HK-2 (cell line): Measurements from ENCODE around the gene ISLR2.
"Not testable (repeated sequence)": the region's sequence is repeated elsewhere in the genome, so short reads cannot be mapped to it uniquely, and the experiment has no call there.

Source experiments
- DNase-seq: peaks from one replicate; pipeline ENCODE4 v3.0.0-alpha.2; 2018; ENCODE audit not compliant: unreplicated experiment

The ISLR2 gene

GRCh38 chr15:74156678-74157411 is 26.5 kb downstream of the ISLR2 start:
- DNase-seq, result no peak

DNA sequence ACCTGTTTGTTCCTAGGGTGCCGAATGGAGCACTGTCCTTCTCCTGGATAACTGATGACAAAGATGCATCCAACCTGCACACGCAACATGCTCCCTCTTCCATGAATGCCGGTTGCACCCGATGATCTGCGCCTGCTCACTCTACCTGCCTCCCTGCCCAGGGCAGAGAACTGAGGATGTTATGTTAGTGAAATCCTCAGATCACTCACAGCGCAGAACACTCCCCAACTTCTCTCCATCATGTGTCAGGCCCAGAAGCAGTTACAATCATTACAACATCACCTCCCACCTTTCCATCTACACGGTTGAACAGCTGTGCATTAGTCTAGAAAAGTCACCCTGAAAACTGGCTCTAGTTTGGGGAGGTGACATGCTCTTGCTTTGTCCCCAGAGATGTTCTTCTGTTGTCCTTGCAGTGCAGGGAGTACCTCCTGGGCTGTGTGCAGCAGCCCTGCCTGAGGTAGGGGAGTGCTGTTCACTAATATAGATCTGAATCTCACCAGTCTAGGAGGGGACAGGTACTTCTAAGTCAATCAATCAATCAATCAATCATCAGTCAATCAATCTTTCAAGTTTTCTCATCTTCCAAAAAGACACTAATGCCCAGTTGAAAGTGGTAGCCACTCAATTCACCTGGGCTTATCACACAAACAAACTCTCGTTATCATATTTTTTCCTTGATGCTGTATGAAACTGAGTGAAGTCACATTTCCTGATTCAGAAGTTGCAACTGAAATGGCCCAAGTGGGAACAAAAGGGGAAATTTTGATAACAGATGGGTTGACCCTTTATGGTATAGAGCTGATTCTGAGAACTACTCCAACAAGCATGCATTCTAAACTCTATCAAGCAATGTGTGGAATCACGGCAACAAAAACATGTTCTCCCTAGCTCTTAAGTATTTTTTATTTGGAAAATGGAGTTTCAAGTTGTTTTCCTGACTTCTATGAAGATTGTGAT is 27.8 kb downstream of the ISLR2 start:
- DNase-seq, result no peak

GRCh38 chr15:74158855-74159650 is 28.7 kb downstream of the ISLR2 start:
- DNase-seq, result no peak

GRCh38 chr15:74159773-74160172 is 29.4 kb downstream of the ISLR2 start:
- DNase-seq, result no peak

- DNase-seq, result not testable (repeated sequence)
Measured at GRCh38 chr15:74160390-74160789, 30.0 kb downstream of the ISLR2 start.

DNA sequence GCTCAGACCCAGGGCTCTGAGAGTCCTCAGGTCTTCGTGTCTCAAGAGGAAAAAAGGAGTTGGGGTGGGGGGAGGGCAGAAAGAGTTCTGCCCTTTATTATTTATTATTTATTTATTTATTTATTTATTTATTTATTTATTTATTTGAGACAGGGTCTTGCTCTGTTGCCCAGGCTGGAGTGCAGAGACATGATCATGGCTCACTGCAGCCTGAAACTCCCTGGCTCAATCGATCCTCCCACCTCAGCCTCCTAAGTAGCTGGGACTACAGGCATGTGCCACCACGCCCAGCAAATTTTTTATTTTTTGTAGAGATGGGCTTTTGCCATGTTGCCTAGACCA is 31.8 kb downstream of the ISLR2 start:
- not testable (repeated sequence) for DNase-seq

- DNase-seq, result no peak
Measured at GRCh38 chr15:74165461-74165860, 35.1 kb downstream of the ISLR2 start.

GRCh38 chr15:74167891-74168331 is 37.5 kb downstream of the ISLR2 start:
- DNase-seq, result no peak

DNA sequence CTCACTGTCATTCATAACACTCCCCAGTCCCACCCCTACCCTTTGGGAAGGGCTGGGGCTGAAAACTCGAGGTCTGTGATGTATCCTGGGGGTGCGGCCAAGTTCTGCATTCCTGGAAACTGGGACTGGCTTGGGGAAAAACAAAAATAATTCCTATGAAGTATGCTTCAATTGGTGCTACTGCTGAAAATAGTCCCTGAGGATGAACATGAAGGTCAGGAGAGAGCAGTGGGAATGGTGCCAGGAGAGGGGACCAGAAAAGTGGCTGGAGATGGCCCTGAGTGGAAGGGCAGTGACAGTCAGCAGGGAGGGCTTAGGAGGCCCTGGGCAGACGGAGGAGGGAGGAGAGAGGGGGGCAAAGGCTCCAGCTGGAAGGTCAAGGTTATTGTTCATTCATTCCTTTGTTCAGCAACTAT is 38.3 kb downstream of the ISLR2 start:
- DNase-seq, result no peak

DNA sequence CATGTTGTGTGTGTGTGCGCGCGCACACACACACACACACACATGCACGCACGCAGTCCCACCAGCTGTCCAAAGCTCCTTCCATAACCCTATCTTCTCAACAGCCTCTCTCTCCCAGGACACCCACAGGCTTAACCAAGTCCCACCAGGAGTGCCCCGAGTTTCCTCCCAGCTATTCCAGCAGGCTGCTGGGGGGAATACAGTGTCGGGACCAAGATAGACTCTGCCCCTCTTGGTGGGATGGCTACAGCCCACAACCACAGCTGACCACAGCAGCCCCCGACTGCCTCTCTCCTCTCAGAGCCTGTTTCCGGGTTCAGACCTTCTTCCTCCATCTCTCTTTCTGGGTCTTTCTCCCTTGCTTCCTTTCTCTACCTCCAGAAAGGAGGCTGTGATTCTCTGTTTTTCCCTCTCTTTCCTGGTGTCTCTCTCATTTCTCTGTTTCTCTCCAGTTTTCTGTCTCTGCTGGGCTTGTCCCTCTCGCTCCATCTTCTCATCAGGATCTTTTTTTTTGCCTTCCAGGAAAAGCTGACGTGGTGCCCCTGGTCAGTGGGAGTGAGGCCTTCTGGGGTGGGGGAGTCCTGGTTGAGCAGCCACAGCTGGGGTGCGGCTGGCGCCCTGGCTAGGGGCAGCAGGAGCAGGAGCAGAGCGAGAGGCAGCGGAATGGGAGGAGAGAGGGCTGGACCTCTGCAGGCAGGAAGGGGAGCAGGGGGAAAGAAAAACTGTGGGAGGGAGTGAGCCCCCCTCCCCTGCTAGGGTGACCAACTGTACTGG is 39.9 kb downstream of the ISLR2 start:
- no peak for DNase-seq

- no peak for DNase-seq
Measured at GRCh38 chr15:74170875-74171578, 40.6 kb downstream of the ISLR2 start.

DNA sequence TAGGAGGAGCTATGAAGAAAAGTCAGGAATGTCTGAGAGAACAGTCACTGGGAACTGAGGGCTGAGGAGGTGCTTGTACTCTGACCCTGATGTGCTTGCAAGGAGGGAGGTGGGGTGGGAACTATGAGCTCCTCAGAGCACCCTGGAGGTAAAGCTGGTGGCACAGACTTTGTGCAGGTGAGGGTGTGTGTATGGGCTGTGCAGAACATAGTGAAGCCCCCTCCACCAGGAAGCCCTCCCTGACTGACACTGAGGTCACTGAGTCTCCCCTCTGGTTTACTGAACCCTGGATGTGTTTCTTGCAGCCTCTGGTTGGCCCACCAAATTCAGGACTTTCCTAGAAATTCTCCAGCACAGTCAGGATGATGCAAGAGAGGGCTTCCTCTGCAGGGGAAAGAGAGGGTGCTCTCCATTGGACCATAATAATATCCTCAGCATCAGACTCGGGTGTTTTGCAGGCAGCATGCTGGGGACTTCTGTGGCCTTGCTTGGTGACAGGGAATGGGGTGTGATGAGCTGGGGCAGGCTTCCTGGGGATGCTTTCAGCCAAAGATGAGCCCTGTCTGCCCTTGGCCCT is 41.7 kb downstream of the ISLR2 start:
- no peak for DNase-seq

DNA sequence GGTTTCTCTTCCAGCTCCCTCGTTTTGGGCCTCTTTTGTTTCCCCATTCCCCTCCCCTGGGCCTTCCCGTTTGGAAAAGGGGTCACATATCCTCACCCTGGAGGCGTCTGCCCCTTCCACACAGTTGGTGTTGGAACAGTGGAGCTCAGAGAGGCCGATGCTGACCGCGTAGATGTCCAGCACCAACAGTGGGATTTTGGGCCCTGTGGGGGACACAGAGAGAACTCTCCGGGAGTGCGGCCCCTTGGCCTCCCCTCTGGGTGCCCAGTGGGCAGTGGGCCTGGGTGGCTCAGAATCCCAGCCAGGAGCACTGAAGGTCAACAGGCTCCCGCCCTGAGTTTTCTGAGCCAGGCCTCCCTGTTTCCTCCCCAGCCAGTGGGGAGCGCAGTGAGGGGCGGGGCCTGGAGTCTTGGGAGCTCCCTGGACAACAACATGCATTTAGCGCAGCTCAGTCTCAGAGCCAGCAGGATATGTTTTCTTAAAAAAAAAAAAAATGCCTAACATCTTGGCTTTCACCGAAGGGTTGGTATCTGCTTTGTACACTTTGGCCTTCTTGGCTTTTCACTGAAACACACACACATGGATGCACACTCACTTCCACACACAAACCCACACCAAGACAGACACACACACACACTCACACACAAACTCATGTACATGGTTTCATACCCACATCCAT is 42.5 kb downstream of the ISLR2 start:
- DNase-seq, result no peak

- no peak for DNase-seq
Measured at GRCh38 chr15:74173380-74174218, 43.2 kb downstream of the ISLR2 start, which contains the start of gene ISLR. Gene ISLR (plus strand): TSS chr15:74173710. CDS start chr15:74174859, 1,149 bp downstream.

- DNase-seq, result no peak
Measured at GRCh38 chr15:74174219-74174957, 44.0 kb downstream of the ISLR2 start.

- no peak for DNase-seq
Measured at GRCh38 chr15:74174958-74175253, 44.5 kb downstream of the ISLR2 start.

DNA sequence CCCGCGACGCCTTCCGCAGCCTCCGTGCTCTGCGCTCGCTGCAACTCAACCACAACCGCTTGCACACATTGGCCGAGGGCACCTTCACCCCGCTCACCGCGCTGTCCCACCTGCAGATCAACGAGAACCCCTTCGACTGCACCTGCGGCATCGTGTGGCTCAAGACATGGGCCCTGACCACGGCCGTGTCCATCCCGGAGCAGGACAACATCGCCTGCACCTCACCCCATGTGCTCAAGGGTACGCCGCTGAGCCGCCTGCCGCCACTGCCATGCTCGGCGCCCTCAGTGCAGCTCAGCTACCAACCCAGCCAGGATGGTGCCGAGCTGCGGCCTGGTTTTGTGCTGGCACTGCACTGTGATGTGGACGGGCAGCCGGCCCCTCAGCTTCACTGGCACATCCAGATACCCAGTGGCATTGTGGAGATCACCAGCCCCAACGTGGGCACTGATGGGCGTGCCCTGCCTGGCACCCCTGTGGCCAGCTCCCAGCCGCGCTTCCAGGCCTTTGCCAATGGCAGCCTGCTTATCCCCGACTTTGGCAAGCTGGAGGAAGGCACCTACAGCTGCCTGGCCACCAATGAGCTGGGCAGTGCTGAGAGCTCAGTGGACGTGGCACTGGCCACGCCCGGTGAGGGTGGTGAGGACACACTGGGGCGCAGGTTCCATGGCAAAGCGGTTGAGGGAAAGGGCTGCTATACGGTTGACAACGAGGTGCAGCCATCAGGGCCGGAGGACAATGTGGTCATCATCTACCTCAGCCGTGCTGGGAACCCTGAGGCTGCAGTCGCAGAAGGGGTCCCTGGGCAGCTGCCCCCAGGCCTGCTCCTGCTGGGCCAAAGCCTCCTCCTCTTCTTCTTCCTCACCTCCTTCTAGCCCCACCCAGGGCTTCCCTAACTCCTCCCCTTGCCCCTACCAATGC is 45.1 kb downstream of the ISLR2 start:
- no peak for DNase-seq
